SH-SY5Y (cell line): ENCODE data around the gene RIN3.

Source experiments
- GATA2 ChIP-seq: IDR thresholded peaks from 2 replicates; pipeline ENCODE4 v1.6.1; 2011; ENCODE audit warnings: mild to moderate bottlenecking, low read depth, low read length
- GATA3 ChIP-seq: IDR thresholded peaks from 2 replicates; pipeline ENCODE4 v1.6.1; 2011; ENCODE audit warnings: low read depth, mild to moderate bottlenecking, low read length, moderate library complexity

- TF ChIP-seq GATA3 (no peak), GATA2 (no peak)
Observed at GRCh38 chr14:92491782-92492181, 21.8 kb upstream of the RIN3 start.
